GM12873 (cell line): Measurements from ENCODE around the gene RAPGEF3.

Source experiments
- CTCF ChIP-seq: IDR thresholded peaks from 2 replicates; pipeline ENCODE4 v1.5.1; 2012; ENCODE audit warnings: low read depth, mild to moderate bottlenecking, moderate library complexity, low read length, control low read depth; ENCODE audit not compliant: insufficient read depth; ENCODE audit errors: missing control alignments

The RAPGEF3 gene

GRCh38 chr12:47778881-47779280, 20.2 kb upstream of the RAPGEF3 start:
- no peak for TF ChIP-seq CTCF

GRCh38 chr12:47777741-47778558, 19.3 kb upstream of the RAPGEF3 start:
- no peak for TF ChIP-seq CTCF

- no peak for TF ChIP-seq CTCF
Observed at GRCh38 chr12:47777151-47777550, 18.5 kb upstream of the RAPGEF3 start.

GRCh38 chr12:47776471-47777143, 17.9 kb upstream of the RAPGEF3 start:
- TF ChIP-seq CTCF = no peak

- no peak for TF ChIP-seq CTCF
Observed at GRCh38 chr12:47775100-47775911, 16.6 kb upstream of the RAPGEF3 start.

- TF ChIP-seq CTCF = no peak
Observed at GRCh38 chr12:47774663-47775062, 16.0 kb upstream of the RAPGEF3 start.
